ENCODE results near the gene TLE3. TPM values are rescaled to one million over a fixed set of nuclear protein-coding genes. Genes with fewer than 3 reads are reported as not detected.

Gene TLE3
- total RNA-seq, 1 donor from 2014 or later, result 109 TPM

GRCh38 chr15:70054366-70054765 lies 43.4 kb downstream of the TLE3 start:
- Mint-ChIP-seq H3K36me3 (peaks cover 24% of the 10 kb centered on the region), H3K9me3 (no peaks in the 10 kb centered on the region)

DNA sequence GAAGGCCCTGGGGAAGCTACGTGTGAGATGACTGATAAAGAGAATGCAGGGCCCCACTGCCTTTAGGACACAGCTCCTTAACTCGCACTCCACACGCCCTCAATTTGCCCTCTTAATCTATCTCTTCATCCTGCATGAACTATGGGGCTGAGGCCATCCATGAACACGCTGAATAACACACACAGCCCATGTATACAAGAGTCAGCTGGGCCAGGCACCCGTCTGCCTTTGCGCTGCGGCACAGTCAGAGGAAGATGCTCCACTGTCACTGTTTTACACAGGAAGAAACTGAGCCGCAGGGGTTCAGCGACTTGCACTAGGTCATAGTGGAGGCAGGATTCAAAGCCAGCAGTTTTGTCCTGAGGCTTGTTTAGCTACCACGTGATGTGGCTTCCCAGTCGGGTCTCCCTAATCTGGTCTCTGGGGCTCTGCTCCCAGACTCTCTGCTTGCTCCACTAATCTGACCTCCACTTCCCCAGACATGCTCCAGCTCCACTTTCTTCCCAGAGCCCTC lies 43.9 kb downstream of the TLE3 start:
- Mint-ChIP-seq H3K36me3 (peaks cover 18% of the 10 kb centered on the region), H3K4me1 (ENCODE audit: unreplicated experiment) (peaks cover 29% of the 10 kb centered on the region), H3K9me3 (no peaks in the 10 kb centered on the region), H3K4me3 (peak overlapping the region; percentile 14), H3K27me3 (no peaks in the 10 kb centered on the region), H3K27ac (no peak overlapping the region)
- DNase-seq (ENCODE audit: extremely low spot score, unreplicated experiment), result no peak
- TF ChIP-seq, protein P1, sequence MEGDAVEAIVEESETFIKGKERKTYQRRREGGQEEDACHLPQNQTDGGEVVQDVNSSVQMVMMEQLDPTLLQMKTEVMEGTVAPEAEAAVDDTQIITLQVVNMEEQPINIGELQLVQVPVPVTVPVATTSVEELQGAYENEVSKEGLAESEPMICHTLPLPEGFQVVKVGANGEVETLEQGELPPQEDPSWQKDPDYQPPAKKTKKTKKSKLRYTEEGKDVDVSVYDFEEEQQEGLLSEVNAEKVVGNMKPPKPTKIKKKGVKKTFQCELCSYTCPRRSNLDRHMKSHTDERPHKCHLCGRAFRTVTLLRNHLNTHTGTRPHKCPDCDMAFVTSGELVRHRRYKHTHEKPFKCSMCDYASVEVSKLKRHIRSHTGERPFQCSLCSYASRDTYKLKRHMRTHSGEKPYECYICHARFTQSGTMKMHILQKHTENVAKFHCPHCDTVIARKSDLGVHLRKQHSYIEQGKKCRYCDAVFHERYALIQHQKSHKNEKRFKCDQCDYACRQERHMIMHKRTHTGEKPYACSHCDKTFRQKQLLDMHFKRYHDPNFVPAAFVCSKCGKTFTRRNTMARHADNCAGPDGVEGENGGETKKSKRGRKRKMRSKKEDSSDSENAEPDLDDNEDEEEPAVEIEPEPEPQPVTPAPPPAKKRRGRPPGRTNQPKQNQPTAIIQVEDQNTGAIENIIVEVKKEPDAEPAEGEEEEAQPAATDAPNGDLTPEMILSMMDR (conservative IDR thresholded peaks at IDR 0.05), result no peak

More at GRCh38 chr15:70054366-70054765, 43.4 kb downstream of the TLE3 start:
- Mint-ChIP-seq H3K4me1 (ENCODE audit: unreplicated experiment) (peaks cover 24% of the 10 kb centered on the region), H3K27me3 (no peaks in the 10 kb centered on the region), H3K27ac (no peak overlapping the region), H3K4me3 (no peak overlapping the region)
- DNase-seq (ENCODE audit: extremely low spot score, unreplicated experiment), result no peak
- TF ChIP-seq, protein P1 (conservative IDR thresholded peaks at IDR 0.05), result no peak

DNA sequence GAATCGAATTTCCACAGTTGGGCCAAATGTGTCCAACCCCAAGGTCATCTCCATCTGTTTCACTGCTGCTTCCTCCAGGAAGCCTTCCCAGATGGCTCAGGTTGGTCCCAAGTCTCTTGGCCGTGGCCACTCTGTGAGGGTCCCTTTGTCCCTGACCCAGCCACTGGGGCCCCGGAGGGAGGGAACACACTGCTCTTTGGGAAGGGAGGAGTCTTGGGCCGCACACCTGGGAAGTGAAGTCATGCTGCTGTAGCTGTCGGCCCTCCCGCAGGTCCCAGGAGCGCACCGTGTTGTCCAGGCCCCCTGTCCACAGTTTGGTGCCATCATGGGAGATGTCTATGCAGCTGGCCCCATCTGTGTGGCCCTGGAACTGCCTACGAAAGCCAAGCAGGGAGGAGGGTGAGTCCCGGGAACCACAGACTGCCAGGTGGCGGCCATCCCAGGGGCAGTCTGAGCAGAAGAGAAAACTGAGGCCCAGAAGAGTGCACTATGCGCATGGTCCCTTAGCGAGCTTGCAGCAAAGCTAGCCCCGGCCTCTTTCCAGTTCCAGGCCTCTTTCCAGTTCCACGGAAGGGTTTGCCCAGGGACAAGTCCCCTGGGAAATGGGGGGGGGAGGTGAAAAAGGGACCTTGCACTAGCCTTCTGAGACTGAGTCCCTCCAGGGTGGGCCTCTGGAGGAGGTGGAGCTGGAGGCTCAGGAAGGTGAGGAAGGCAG lies 44.6 kb downstream of the TLE3 start:
- no peak overlapping the region for H3K4me3 Mint-ChIP-seq
- H3K4me1 Mint-ChIP-seq (ENCODE audit: unreplicated experiment), result peaks cover 29% of the 10 kb centered on the region
- H3K36me3 Mint-ChIP-seq, result peaks cover 17% of the 10 kb centered on the region
- TF ChIP-seq, protein P1 (conservative IDR thresholded peaks at IDR 0.05), result no peak
- no peak for DNase-seq (ENCODE audit: extremely low spot score, unreplicated experiment)
- no peaks in the 10 kb centered on the region for H3K9me3 Mint-ChIP-seq
- no peaks in the 10 kb centered on the region for H3K27me3 Mint-ChIP-seq
- H3K27ac Mint-ChIP-seq, result no peak overlapping the region

DNA sequence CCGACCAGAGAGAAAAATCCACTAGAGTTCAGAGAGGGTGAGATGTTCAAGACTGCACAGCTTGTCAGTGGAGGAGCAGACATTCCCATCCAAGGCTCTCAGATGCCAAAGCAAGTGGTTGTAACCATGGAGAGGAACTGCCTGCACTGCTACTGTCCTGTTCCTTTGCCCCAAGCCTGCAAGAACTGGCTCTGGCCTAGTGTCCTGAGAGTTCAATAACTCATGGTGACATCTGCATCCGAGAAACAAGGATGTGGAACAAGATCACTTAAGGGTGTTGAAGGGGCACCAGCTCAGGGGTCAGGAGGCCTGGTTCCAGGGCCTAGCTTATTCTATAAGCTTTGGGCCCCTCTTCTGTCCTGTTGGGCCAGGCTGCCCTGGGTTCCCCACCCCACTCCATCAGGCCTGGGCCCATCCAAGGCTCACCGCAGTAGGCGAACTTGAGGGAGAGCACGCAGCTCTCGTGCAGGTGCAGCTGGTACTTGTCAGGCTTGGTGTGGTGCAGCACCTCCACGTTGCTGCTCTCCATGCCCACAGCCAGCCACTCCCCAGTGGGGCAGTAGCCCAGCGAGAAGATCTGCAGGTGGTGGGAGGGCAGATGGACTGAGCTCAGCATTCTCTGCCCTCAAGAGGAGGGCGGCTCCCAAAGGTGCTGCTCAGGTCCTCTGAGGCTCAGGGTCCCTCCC lies 45.6 kb downstream of the TLE3 start:
- Mint-ChIP-seq H3K27ac (no peak overlapping the region), H3K4me3 (no peak overlapping the region), H3K4me1 (ENCODE audit: unreplicated experiment) (peaks cover 29% of the 10 kb centered on the region), H3K27me3 (no peaks in the 10 kb centered on the region), H3K9me3 (no peaks in the 10 kb centered on the region), H3K36me3 (peaks cover 17% of the 10 kb centered on the region)
- TF ChIP-seq, protein P1 (conservative IDR thresholded peaks at IDR 0.05), result no peak
- DNase-seq (ENCODE audit: extremely low spot score, unreplicated experiment), result no peak

GRCh38 chr15:70050970-70051369 lies 46.7 kb downstream of the TLE3 start:
- Mint-ChIP-seq H3K27ac (no peak overlapping the region), H3K4me1 (ENCODE audit: unreplicated experiment) (peaks cover 37% of the 10 kb centered on the region), H3K36me3 (peaks cover 17% of the 10 kb centered on the region), H3K9me3 (no peaks in the 10 kb centered on the region), H3K27me3 (no peaks in the 10 kb centered on the region), H3K4me3 (no peak overlapping the region)
- DNase-seq (ENCODE audit: extremely low spot score, unreplicated experiment), result no peak
- TF ChIP-seq, protein P1 (conservative IDR thresholded peaks at IDR 0.05), result no peak
